G401.6 (cell line): ENCODE measurements around the gene CSF1R.

Source experiments
- FAIRE-seq: peaks from 2 replicates; lab custom pipeline; 2012; peaks lifted over from hg19 to GRCh38; lab: Jason Lieb, UNC

Gene CSF1R

DNA sequence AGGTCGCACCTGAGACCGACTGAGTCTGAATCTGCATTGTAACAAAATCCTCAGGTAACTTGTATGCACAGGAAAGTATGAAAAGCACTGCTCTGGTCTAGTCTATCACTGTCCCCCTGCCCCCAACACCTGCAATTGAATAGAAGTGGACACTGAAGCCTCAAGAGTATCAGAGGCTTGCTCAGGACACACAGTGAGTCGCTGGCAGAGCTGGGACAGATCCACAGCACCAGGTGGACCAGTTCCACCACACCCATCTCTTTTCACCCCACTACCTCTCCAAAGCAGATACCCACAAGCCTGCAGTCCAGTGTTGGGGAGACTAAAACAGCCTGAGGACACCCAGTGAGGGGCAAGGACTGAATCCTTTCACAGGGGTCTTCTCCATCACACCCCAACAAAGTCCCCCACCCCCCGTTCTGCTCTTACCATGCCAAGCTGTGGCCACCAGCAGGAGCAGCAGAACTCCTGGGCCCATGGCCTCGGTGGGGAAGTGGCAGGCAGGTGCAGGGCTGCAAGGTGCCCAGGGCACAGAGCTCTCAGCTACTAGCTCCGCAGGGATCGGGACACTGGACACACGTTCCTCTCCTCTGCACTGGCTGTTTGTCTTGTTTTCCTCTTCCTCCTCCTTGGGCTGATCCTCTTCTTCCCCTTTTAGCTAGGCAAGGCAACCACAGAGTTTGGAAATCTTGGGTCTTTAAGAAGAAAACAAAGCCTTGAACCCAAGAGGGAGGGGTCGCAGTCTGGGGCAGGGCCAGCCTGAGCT is at the start of gene CSF1R:
Gene CSF1R, minus strand, starts transcription at position 605 of the 766 bp plus-strand sequence. Its CDS starts 127 bp downstream, at position 478.
- FAIRE-seq: no peak

DNA sequence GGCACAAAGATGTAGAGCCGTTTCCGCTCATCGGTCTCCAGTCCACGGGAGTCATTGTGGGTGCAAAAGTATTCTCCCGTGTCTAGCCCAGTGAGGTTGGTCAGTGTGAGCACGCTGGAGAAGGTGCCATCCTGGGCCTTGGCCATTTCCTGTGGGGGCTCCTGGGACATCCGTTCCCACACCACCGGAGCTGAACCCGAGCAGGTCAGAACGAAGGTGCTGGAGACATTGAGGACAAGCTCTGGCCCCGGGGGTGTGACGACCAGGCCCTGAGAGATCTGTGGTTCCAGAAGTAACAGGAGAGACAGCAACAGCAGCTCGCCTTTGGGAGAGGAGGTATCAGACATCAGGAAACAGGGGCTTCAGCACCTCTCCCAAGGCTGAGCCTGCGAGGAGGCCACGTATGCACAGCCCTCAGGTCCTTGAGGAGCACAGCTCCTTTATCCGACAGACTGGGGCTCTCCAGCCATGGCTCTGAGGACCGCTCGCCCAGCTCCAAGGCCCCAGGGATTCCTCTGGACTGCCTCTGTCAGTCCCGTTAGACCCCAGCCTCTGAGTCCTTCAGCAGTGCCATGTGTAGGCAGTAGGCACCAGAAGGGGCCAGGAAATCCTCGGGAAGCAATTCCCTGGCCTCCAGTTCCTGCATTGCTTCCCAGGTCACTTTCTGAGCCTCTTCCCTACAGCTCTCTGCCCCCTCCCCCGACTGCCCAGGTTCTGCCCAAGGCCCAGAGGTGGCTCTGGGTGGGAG is 49.4 kb upstream of the CSF1R start:
- FAIRE-seq: no peak

DNA sequence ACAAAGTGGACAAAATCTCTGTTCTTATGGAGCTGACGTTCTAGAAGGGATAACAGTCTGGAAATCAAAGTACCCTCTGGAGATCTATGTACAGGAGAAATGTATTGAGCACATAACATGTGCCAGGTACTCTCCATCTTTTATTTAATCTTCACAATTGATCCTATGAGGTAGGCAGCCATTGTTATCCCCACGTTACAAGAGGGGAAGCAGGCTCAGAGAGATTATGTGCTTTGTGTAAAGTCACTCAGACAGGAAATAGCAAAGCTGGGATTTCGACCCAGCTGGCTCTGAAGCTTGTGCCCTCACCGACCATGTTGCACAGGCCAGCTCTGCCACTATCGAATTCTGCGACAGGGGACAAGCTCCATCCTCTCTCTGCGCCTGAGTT is 47.8 kb upstream of the CSF1R start:
- FAIRE-seq: no peak

DNA sequence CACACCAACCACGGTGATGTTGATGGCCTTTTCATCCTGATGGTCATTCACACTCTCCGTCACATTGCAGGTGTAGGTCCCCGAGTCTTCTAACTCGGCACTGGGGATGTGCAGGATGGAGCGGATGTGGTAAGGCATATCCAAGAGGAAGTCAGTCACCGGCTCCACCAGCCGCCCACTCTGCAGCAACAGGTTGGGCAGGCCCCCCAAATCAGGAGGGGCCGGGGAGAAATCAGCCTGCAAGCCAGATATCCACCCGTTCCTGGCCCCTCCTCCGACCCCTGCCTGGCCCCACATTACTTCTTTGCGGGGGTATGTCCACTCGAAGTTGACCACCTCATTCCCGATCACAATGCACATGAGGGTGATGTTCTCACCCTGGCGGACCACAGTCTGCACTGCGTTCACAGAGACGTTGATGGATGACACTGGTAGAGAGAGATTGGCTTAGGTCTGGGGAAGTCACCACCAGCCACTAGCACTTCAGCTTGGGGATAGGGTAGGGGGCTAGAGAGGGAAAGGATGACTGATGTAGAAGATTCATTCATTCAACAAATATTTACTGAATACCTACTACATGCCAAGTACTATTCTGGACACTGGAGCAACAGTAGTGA is 47.3 kb upstream of the CSF1R start:
- no peak for FAIRE-seq

DNA sequence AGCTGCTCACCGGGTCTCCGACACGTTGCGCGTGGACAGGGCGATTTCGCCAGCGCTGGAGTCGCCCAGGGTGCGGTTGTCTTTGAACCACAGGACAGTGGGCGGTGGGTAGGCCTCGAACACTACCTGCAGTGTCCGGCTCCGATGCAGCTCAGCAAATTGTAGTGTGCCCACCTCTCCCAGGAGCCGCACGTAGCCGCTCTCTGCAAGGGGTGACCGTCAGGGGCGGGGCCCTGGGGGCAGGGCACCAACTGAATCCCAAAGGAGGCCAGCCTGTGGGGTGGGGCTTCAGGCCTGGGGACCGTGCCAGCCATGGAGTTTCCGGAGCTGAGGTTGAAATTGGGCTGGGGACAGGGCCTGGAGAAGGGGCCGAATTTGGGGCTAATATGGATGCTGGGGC is 46.4 kb upstream of the CSF1R start:
- no peak for FAIRE-seq

DNA sequence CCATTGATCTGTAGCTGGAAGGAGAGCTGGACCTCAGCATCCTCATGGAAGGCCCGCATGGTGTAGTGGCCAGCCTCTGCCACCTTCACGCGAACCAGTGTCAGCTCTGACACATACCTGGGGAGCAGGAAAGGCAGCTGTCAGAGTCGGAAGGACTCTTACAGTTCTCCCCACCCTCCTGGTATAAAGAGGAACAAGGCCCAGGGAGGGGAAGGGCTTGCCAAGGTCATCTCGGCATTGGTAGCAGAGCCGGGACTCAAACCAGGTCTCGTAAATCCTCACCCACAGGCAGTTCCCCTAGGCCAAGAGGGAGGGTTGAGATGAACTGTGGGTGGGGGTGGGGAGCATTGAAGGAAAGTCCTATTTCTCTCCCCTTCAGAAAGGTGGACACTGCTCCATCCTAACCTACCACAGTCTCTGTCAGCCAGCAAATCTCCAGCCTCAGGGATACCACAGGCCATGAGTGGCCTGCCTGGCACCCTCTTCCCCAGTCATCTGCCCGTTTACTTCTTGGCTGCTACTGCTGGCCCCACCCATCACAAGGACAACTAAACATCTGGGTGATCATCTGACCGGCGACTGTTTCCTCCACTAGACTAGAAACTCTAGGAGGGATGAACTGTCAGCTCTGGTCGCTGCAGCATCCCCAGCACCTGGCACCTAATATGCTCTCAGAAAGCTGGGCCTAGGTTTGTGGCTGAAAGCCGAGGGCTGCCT is 45.8 kb upstream of the CSF1R start:
- no peak for FAIRE-seq

DNA sequence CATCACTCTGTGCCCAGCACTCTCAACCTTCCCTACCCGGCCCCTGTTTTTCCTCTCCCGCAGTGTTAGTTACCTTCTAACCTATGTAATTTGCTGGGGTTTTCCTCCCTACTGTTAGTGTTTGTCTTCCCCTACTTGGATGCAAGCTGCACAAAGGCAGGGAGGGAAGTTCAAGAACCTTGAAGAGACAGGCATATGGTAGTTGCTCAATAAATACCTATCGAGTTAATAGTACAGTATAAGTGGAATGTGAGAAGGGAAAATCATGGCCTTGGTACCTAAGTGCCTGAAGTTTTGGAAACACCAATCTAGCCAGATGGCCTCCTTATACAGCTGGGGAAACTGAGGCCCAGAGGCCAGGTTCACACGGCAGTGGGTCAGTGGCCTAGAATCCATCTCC is 45.1 kb upstream of the CSF1R start:
- no peak for FAIRE-seq

DNA sequence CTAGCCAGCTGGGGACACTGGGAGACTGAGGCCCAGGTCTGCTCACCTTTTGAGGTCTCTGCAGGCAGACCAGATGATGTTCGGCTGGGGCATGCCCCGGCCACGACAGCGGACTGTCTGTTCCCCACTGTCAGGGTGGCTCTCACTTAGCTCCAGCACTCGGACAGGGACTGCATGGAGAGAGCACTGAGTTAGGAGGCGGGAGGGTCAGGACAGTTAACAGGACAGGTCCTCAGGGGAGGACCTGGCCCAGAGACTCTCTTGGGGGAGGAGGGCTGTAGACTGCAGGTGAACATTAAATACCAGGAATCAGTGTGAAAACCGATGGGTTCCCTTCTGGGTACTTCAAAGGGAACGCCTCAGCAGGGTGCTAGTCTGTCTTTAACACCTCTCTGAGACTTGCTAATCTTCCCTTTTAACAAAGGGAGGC is 44.2 kb upstream of the CSF1R start:
- FAIRE-seq: no peak

DNA sequence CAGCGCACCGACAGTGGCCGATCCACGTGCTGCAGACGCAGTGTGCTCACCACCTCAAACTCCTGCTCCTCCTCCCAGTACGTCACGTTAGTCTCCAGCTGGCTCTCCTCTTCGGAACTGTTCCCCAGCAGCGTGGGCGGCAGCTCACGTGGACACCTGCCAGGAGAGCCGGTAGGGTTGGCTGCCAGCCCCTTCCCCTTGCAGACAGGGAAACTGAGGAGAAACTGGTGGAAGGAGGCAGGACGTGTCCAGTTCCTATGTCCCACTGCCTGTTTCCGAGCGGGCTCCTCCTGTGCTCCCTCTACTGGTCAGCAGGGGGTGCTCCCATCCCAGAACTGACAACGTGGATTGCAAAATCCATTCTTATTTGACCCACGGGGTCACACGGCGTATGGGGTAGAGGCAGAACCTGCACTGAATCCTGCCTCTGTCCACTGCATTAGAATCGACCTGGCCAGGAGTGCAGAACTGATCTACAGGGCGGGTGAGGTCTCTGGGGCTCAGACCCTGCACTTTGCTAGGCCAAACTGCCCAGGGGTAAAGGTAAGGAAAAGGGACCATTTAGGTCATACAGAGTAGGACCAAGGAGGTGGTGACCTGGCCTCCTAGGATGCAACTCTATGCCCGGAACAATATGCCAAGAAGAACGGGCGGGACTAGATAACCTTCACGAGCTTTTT is 43.6 kb upstream of the CSF1R start:
- no peak for FAIRE-seq

DNA sequence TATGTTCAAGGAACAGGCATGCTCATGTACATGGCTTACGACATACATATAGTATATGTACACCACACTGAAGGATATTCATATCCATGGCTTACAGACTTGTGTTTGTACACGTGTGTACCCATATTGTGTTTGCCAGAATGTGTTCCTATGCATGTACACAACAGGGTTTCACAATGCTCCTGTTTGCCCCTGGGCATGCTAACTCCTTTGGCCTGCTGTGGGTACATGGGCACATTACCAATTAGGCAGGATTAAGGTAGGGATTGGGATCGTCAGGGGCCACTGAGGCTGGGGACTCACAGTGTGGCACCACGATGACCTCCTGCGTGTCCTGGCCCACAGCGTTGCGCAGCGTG is 43.1 kb upstream of the CSF1R start:
- FAIRE-seq: no peak

DNA sequence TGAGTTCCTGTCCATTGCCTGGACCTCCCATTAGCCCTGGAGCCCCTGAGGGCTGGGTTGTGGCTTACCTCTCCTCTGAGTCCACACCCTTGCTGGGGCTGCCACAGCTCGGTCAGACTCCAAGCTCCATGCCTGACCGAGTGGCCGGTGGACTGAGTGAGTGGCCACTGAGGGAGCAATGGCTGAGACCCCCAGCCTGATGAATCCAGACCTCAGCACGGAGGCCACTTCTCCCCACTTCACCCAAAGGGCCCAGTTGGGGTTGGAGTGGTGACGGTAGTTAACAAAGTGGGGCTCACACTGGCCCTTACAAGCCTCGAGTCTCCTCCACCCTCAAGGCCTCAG is 40.5 kb upstream of the CSF1R start:
- no peak for FAIRE-seq

DNA sequence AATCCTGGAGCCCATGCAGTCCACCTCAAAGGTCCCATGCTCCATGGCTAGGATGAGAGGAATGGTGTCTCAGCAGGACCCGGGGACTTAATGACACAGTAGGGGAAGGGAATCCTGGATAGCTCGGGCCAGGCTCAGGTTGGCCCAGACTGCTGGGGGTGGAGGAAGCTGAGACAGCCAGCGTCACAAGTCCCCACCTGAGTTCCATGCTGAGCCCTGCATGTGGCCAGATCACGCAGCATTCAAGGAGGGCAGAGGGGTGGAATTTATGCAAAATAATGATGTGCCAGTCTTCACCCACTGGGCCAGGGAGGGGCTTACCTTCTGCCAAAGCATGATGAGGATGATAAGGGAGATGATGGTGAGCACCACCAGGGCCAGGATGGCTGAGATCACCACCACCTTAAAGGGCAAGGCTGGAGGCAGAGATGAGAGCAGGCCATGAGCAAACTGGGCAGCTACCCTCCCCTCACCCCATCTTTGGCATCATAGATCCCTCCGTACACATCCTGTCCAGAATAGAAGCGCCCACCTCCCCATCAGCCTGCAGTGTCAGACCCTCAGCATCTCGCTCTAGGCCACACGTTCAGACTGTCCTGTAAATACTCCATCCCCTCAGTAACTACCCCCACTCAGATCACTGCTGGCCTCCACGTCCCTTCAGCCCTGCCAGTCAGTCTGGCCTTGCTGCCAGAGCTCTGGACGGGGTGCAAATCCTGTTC is 40.0 kb upstream of the CSF1R start:
- no peak for FAIRE-seq

DNA sequence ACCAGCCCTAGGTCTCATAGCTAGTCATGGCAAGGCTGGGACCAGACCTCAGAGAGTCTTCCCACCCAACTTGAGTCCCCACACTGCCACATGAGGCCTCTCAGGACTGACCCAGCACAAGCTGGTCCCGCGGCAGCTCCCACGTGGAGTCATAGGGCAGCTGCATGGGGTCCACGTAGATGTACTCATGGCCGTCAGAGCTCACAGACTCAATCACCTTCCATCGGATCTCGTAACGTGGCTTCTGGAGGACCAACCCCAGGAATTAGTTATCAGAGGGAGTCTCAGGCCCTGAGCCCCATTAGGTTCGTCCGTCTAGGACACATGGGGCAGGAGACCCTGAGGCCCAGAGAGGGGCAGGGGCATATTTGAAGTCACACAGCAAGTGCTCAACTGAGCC is 39.0 kb upstream of the CSF1R start:
- FAIRE-seq: no peak

DNA sequence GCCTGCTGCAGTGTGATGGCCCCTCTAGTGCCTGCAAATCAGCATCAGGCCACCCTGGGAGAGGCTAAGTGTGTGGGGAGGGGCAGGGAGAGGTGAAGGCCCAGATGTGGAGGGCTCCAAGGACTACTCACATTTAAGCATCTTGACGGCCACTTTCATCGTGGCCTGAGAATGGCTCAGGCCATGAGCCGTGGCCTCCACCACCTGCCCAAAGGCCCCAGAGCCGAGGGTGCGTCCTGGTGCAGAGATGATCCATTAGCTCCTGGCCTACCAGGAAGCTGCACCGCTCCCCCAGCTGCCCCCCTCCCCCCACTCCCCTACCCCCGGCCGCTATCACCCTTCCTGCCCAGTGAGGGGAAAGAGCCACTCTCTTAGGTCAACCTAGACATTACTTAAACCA is 38.2 kb upstream of the CSF1R start:
- no peak for FAIRE-seq

DNA sequence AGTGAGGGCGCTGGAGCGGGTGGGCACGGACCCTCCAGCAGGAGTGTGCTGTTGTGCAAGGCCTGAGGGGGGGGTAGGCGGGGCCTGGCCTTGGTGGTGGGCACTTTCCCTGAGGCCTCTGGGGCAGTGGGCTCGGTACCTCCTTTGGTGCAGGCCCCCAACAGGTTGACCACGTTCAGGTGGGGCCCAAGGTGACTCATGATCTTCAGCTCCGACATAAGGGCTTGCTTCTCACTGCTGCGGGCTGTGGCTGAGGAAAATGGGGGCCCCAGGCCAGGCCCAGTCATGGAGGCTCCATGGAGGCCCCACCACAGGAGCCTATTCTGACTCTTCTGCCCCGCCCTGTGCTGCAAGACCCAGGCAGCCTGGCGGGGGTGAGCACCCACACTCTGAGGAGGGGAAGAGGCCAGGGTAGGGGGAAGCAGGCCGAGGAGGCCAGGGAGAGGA is 37.8 kb upstream of the CSF1R start:
- FAIRE-seq: no peak

DNA sequence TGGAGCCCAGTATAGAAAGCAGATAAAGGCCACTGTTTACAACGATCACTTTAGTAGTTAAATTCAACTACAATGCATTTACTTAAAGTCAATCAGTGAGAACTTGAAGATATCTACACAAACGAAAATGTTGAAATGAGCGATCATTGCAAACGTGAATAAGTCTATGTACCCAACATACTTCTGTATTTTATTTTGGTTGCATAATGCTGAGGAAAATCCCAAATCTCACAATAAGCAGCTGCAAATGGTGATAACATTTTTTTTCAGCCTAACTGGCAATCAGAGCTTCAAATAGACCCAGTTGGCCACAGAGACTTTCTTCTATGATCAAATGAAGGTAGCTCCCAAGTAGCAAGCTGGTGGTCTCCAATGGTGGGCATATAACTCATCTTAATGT is 37.2 kb upstream of the CSF1R start:
- no peak for FAIRE-seq

DNA sequence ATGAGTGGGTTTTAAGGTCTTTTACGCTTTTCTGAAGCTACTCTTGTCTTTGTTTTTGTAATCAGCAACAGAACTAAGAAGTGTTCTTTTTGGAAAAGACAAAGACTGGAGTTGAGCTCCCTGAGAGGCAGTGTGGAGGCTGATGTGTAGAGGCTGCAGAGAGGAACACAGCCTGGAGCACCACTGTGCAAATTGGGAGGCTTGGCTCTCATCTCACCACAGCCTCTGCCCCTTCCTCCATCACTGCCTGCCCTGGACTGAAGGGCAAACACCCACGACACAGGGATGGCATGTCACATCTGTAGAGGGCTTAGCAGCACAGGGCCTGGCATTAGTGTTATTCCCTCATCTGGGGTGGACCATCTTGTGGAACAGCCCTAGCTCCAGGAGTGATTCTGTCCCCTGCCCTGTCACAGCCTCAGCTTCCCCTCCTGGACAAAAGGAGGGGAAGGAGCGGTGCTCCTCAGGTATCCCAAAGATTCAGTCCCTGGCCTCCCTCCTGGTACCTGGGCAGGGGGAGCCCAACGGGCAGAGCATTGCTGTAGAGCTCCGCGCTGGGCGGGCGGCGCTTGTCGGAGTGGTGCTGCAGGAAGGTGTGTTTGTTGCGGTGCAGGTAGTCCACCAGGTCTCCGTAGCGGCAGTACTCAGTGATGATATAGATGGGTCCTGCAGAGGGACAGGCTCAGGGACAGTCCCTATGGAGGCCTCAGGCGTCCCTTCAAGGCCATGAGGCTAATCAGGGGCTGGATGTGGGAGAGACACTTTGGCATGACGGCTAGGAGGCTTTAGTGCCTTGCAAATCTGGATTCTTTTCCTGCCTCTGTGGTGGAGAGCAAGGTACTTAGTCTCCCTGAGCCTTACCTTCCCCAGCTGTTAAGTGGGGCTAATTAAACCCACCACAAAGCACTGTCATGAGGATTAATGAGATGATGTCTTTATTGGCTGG is 36.5 kb upstream of the CSF1R start:
- FAIRE-seq: no peak

DNA sequence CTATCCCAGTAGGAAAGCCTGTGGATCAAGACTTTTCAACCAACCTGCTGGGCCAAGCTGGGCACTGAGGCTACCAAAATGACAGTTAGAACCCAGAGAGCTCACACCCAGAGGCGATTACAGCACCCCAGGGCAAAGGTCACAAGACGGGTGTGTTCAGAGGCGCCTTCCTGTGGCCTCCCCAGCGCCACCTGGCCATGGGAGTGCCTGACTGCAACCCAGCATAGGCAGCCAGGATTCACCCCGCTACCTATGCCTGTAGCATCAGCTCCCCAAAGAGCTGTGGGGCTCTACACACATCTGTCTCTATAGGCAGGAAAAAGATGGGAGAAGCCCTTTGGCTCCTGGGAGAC is 35.8 kb upstream of the CSF1R start:
- FAIRE-seq: no peak

DNA sequence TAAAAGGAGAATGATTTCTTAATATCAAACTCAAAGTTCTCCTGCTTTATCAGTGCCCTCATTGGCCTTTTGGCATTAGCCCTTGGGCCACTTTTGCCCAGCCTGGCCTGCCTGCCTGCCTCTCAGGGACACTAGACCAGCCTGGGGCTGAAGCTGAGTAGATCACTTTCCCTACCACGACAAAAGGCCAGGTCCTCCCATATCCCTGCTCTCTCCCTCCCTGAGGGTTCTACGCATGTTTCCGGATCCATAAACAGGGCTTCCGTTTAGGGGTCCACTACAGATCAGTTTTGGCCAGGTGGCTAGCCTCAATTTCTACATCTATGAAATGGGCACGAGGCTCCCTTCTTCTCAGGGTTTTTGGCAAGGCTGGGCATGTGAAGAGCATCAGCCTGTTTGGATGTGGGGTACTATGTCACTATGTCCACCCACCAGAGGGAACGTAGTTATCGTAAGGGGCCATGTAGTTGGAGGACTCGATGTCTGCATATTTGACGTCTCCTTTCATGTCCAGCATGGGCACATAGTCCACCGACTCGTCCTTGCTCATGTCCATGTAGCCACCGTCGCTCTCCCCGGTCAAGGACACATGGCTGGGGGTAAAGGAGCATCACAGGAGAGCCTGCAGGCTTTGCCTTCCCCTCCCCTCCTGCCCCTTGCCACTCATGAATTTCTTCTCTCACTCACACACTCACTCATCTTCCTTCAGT is 35.2 kb upstream of the CSF1R start:
- no peak for FAIRE-seq
